ENCODE results near the gene AOAH.
A peak's percentile ranks its signal among the peaks of the same experiment; 100 is the strongest.

The AOAH gene

DNA sequence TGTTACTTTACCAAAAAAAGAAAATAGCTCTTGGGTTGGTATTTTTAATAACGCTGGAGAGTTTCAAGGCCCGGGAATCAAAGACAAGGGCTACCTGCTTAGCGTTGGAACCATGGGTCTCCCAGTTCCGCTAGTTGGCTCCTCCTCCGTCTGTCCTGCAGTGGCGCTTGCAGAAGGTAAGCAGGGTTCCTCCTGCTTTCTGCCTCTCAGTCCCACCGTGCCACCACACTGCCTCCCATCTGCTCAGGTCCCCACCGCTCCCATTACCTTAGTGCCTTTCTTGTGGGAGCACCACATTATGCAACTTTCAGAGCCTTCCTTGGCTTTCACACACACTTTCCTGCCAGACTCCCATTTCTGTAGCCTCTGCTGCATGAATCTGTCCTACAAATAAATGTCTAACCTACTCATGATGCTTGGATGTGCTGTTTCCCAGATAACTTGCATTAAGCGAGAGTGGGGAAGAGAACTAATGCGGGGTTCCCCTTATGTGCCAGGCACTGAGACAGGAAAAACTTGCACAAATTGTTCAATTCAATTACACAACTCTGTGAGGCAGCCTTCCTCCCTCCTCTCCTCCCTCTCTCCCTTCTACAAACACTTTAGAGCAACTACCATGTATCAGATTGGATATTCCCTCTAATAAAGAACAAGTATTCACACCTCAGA, 124.5 kb downstream of the AOAH start:
- no peak for DNase-seq

DNA sequence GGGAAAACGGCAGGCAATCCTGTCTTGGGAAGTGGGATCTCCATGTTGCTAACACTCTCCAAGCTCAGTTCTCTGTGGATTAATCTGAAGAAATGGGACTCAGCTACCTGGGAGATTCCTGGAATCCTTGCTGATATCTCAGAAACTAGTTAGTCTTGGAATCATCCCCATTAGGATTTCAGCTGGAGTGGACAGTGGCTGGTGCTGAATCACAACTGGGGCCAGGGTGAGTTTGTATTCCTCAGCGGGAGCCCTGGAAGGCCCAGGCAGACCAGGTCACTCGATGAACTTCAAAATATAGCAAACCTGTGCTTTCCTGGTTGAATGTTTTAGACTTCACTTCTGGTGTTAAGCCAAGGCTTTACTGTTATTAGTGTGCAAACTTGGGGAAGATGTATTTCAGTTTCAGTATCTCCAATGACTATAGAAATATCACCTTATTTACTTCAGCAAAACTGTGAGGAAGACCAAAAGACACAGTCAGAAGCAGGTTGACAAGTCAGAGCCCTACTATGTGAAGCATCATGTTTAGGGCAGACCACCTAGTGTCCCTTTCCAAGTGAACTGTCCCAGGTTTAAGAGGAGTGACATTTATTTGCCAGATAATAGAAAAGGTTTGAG, 126.1 kb downstream of the AOAH start:
- DNase-seq, result no peak

DNA sequence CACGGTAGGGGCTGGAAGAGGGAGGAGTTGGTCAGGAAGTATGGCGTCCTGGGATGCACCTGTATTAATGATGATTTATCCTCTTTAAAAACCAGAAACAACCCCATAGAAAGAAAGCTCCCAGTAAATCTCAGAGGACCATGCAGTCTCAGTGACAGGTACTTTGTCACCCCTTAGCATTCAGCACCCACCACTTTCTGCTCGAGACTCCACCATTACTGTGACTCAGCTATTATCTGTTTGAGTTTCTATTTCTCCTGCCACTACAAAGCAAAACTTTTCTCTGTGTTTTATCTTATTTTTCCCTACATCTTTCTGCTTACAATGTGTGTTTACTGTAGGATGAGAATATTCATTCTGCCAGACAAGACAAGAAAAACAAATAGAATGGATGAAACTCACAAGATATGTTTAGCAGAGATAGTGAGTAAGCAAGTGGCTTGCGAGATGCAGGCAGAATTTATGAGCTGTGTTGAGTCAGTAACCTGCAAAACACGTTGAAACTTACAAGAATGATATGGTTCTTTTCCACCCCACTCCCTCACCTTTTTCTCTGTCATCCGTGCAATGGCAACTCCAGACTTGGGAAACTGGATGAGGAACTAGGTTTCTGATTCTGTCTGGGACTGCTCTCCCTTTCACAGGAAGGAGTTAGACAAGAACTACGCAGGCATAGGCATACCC, 127.1 kb downstream of the AOAH start:
- no peak for DNase-seq

DNA sequence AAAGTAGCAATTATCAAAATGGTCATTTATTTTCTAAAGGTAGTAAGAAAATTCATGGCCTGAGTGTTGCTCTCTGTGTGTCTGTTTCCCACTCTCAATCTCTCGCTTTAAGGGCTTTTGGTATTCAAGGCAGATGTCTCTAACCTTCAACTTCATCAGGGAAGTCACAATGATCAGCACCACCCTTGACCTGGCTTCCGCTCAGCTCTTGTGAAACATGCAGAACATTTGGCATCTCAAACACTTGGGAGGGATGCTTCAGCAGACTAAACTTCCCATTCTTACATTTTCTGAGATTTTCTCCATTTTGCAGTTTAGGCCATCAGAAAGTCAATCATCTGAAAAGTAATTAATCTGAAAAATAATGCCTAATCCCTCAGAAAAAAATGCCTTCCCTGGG, 129.8 kb downstream of the AOAH start:
- no peak for DNase-seq

DNA sequence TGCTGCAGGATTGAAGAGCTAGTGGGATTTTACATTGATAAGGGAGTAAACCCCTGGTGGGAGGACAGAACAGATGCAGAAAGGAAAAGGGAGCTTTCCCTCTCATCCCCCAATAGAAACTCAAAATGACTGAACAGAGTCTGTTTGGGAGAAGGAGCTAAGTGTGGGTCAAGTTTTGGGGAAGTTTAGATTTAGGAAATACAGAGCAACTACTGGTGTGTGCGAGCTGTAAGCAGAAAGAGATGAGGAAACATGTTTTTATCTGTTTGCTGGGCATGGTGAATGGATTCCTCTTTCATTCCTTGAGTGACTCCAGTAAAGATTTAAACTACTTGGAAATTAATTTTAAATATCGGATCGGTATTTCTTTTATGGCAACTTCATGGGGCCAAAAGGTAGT, 132.7 kb downstream of the AOAH start:
- DNase-seq, result no peak

DNA sequence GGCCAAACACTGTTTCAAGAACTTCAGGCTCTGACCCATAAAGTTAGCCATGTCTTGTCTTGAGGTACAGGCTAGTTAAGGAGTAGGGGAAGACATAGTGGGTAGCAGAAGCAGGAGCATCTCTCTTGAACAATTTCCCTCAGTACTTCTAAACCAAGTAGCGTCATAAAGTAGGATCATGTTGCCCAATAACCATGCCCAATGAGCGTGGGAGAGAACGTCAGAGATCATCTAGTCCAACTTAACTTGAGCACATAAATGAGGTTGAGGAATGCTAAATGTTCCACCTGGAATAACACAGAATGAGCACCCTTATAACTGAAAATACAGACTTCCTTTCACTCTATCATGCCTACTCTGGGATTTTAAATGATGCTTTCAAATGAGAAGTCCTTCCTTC, 134.9 kb downstream of the AOAH start:
- DNase-seq, result no peak

DNA sequence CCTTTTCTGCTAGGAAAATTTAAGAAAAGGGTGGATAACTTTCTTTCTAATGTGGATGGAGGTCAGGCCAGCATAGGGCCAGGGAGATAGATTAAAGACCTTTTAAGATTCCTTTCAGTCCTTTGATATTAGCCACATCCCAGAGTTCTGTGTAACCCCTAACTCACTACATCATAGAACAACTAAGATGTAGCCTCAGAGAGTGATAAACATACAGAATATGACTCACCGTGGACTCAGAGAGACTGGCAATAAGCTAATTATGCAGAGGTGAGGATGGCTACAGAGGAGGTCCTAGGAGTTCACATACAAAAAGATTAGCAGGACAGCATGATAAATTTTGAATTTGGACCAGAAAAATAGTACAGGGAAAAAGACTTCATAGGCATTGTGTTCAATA, 141.0 kb downstream of the AOAH start:
- peak; percentile 22 for DNase-seq

DNA sequence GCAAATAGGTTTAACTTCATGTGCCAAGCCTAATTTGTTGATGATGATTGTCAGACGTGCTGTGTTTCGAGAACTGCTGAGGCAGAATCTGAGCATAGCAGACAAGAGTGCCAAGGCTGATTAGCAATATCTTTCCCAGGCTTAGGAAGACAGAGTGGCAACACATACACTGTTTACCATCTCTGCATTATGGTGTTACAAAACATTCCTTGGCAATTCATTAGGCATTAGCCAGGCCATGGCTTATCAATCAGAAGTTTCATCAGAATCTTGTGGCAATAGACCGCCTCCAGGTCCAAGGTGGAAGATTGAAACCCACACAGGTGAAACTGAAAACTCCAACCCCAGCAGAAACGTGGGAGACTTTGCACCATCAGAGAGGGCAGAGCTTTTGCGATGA, 148.5 kb downstream of the AOAH start:
- DNase-seq, result no peak

DNA sequence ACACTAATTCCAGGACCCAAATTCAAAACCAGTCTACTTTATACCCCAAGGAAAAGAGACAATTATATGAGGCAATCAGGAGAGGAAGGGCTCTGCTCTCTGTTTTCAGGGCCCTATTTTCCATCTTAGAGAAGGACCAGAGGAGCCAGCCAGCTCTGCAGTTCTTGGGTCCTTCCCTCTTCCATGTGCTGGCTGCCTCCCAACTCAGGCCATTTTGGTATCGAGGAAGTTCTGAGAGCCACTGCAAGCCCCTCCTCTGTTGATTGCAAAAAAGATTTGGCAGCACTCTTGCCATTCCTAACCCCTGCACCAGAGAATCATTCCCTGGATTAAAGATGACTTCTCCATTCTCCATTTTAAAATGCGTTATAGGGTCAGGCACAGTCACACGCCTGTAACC, 151.2 kb downstream of the AOAH start:
- DNase-seq, result no peak

DNA sequence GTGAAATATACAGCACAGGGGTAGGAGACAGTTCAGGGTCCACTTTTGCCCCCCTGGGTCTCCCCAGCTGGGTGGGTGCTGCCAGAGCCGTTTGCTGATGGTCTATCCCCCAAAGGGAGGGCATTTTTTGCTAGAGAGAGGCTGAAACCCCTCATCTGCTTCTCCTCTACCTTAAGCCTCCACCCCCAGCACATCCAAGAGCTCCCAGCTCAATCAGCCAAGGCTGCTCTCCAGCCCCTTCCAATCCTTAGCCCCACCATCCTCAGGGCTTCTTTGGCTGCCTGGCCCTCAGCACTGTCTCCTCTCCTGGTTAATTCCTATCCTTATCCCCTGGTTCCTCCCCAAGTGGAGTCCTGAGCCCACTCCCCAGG, 153.1 kb downstream of the AOAH start:
- DNase-seq, result no peak

DNA sequence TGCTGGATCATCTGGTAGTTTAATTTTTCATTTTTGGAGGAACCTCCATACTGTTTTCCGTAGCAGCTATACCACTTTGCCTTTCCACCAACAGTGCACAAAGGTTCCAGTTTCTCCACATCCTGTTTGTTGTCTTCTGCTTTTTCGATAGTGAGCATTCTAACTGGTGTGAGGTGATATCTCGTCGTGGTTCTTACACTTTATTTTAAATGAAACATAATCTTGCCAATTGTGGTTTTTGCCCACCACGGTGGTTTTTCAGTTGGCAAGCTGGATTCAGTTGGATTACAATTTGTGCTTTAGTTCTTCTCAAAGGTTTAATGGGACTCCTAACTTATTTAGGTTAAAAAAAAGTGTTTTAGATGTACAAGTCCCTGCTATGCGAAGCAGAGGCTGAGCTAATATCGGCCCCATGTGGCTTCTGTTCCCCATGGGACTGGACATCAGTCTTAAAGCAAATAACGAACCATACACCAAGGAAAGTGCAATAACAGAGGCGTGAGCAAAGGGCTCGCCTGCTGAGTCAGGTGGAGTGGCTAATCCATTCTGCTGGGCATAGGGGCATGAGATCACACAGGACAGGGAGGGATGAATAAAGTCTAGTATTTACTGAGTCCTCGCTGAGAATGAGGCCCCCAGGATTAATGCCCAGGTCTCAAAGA, 153.6 kb downstream of the AOAH start:
- no peak for DNase-seq

DNA sequence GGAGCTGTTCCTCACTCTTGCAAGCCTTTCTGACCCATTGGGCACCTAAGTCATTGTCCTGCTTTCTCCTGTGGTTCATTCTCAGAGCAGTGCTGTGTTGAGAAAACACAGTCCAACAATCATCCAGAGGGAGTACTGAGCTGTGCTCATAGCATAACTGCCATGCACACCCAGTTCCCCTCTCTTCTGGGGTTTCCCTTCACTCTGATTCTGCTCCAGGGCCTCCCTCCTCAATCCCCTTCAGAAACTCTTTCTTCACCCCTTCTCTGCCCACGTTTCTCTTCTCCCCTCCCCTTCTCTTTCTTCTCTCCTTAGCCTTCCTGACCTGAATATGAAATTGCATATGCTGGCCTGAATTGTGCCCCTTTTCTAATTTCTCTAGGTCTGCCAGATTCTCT, 155.8 kb downstream of the AOAH start:
- DNase-seq, result no peak

DNA sequence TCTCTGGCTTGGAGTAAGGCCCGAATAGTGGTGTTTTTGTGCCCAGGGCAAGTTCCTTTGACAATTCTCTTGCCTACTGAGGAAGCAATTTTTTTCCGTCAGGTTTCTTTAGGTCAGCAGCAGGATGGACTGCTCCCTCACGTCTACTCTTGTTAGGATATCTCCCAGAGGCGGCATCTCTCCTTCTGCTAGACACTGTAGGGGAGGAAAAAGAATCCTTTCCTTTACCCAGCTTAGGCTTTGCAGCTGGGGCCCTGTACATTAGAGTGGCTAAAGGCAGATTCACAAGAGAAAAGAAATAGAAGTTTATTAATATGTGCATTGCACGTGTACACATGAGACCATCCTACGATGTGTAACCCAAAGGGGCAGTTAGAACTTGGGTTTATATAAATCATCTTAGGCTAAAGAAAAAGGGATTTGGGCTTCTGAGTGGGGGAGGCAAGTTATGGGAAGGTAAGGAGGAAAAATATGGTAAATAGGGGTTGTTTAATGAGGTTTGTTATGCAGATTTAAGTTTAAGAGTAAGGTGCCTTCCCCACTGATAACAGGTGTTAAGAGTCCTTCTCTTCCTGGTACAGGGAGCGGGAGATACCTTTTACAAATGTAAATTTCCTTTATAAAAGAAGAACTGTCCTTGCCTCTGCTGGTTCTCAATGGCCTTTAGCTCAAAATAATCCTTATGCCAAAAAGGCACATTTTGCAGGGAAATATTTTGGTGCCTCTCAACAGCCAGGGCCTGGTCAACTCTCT, 156.4 kb downstream of the AOAH start:
- DNase-seq, result no peak

DNA sequence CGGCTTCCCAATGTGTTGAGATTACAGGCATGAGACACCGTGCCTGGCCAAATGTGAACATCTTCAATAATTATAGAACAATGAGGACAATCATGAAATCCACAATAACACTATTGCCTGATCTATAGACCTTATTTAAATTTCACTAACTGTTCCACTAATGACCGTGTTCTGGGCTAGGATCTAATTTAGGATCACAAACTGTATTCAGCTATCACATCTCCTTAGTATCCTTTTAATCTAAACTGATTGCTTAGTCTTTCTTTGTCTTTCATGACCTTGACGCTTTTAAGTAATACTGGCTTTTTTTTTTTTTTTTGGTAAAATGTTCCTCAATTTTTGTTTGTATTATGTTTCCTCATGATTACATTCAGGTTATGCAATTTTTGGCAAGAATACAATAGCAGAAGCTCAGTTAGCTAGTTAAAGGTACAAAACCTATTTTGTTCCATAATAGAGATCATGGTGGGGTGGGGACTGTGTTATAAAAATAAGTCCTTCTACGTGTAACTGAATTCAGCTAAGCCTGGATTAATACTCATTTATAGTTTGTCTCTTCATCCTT, 158.4 kb downstream of the AOAH start:
- peak; percentile 16 for DNase-seq

DNA sequence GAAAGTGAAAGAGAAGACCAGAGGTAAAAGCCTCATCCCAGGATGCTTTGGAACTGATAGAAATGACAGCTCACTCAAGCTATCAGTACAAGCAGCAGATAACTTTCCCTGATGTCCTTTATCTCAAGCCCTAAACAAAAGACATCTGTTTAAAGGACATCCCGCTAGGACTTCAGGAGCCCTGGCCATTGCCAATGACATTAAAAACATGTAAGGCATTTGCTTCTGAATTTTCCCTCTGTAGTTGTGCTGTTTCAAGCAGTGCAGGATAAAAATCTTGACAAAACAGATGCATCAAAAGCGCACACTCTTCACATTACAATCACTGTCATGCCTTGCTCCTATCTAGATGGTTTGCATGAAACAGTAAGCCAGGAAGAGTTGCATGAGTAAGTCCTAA, 159.8 kb downstream of the AOAH start:
- no peak for DNase-seq

DNA sequence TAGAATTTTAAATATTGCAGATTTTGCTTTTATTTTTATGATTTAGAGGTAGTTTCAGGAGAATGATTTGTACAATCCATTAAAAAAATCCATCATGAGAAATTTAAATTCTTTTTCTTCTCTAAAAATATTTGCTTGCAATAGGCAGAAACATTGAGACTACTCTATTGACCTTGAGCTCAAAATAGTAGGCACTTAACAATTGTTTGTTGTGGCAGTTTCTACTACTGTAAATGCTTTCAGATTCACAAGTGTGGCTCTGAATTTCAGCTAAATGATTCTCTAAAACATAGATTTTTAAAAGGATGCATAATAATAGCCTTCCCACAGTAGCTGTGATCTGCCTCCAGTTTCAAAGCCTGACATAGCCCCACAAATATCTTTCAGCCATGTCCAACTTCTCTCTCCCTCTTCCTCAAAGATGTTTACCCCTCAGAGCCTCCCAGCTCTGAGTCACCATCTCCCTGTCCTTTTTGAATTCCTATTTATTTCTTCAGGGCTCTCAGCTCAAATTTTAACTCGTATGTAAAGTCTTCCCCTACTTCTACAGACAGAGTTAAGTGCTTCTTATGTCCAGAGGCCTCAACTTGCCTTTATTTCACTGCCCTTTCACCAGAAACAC, 160.5 kb downstream of the AOAH start:
- DNase-seq, result no peak

DNA sequence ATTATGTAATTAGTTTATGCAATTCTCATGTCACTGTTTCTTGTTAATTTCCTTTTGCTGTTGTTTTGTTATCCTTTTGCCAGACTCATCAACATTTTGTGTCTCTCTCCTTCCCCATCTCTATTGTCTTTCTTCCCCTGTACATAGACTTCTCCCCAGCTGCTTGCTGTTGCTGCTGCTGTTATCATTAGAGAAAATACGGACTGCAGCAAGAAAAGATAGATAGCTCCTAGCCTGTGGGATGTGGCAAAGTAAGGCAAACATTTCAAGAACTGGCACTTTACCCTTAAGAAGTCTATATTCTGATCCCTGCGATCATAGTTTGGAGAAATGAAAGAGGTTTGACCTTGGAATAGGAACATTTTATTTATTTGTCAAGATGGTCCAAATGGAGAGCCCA, 162.2 kb downstream of the AOAH start:
- DNase-seq, result no peak

DNA sequence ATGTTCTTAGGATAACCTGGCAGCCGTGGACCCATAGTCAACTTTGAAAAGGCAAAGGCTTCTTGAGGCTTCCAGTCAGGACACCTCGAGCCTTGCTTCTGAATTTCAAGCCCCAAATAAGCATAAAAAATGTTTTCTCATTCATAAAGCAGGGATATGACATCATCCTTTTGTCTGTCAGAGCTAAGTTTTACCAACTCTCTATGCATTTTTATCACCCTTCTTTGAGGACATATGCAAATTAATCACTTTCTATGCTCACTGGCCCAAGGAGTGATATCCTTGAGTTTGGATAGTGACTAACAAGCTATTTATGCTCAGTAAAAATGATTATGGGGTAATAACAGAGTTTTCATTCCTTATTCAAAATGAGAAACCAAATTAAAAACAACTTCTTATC, 175.3 kb downstream of the AOAH start:
- DNase-seq, result no peak

DNA sequence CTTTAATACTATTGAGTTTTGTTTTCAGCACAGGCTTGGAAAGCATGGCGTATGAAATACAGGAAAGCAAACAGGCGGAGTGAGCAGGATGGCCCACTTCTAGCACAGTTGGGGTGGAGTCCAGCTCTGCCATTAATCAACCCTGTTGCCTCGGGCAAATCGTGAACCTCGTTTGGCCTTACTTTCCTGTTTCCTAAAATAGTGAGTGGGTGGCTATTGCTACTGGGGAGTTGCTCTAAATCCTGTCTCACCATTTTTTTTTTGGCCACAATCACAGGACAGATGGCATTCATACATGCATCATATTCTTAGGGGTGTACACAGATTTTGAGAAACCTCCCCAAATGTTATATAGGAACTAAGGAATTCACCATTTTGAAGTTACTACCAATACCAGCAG, 176.9 kb downstream of the AOAH start:
- DNase-seq, result peak; percentile 87

DNA sequence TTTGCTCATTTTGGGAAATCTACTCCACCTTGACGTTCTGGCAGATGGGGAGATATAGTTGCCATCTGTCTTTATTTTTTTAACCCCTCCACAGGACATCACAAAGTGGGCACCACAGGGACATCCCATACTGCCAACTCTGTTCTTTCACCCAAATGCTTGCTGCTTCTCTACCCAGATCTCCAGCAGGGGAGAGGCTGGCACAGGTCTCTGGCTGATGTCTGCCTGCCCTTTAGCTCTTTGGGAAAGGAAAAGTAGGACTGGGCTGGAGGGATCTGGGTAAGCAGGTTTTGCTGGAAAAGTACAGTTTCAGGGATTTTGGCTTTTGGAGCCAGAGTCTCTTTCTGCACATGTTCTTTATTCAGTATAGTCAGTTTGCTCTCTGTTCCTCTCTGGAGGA, 178.0 kb downstream of the AOAH start:
- peak; percentile 94 for DNase-seq

DNA sequence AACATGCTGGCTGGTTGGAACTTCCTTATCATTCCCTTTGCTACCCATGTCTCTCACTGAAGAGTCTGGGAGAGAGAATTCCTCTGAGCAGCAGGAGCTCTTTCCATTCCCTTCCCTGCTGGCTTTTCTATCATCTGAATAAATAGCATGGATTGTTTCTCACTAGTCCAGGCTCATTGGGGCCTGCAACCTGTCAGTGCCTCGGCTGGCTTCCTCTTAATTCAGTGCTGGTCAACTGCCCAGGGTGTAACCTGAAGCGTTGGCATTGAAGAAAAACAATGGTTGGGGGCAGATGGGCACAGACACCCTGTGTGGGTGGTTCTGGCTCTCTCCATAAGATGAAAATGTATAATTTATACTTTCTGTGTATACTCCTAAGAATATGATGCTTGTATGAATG, 179.0 kb downstream of the AOAH start:
- peak; percentile 98 for DNase-seq

DNA sequence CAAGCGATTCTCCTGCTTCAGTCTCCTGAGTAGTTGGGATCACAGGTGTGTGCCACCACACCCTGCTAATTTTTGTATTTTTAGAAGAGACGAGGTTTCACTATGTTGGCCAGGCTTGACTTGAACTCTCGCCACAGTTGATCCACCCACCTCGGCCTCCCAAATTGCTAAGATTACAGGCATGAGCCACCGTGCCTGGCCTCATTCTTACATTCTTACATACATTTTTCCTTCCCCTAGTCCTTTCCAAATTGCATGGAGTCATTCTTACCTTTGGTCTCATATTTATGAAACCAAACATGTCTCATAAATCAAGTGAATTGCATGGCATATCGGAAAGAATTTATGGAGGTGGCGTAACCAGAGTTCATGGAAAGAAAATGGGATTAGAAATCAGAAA, 186.2 kb downstream of the AOAH start:
- DNase-seq, result no peak
